GM21423 (cell line): Measurements from ENCODE around the gene ASB10.

ENCODE experiments used
- ATAC-seq: cut with Tn5 transposase; IDR thresholded peaks from one replicate; pipeline ENCODE4 v1.9.1; 2021; ENCODE audit warnings: mild to moderate bottlenecking, moderate library complexity; ENCODE audit not compliant: unreplicated experiment

ASB10 gene

GRCh38 chr7:151211155-151211772 is 24.2 kb upstream of the ASB10 start:
- ATAC-seq, result no peak

- ATAC-seq, result no peak
Measured at GRCh38 chr7:151210087-151210854, 23.2 kb upstream of the ASB10 start, which contains the start of gene H2BK1. H2BK1 (minus strand) TSS chr7:151210488; CDS start chr7:151210318, 170 bp downstream.

GRCh38 chr7:151209588-151209987 is 22.5 kb upstream of the ASB10 start:
- ATAC-seq, result no peak

- ATAC-seq, result no peak
Measured at GRCh38 chr7:151208253-151208862, 21.3 kb upstream of the ASB10 start.

- ATAC-seq, result no peak
Measured at GRCh38 chr7:151207804-151208203, 20.8 kb upstream of the ASB10 start.

- ATAC-seq, result no peak
Measured at GRCh38 chr7:151207315-151207714, 20.3 kb upstream of the ASB10 start.

- no peak for ATAC-seq
Measured at GRCh38 chr7:151206914-151207313, 19.9 kb upstream of the ASB10 start.

GRCh38 chr7:151205730-151206129 is 18.7 kb upstream of the ASB10 start:
- ATAC-seq, result no peak

GRCh38 chr7:151204383-151205032 is 17.5 kb upstream of the ASB10 start:
- ATAC-seq, result no peak

- ATAC-seq, result no peak
Measured at GRCh38 chr7:151202836-151203235, 15.8 kb upstream of the ASB10 start.

GRCh38 chr7:151201751-151202150 is 14.7 kb upstream of the ASB10 start:
- no peak for ATAC-seq

GRCh38 chr7:151201344-151201743 is 14.3 kb upstream of the ASB10 start:
- no peak for ATAC-seq

GRCh38 chr7:151198945-151199848 is 12.1 kb upstream of the ASB10 start:
- no peak for ATAC-seq

GRCh38 chr7:151197932-151198331 is 10.9 kb upstream of the ASB10 start:
- ATAC-seq, result no peak

- no peak for ATAC-seq
Measured at GRCh38 chr7:151195616-151196450, 8.8 kb upstream of the ASB10 start.

- no peak for ATAC-seq
Measured at GRCh38 chr7:151194188-151194587, 7.1 kb upstream of the ASB10 start.

GRCh38 chr7:151193203-151193978 is 6.3 kb upstream of the ASB10 start:
- ATAC-seq, result no peak

- no peak for ATAC-seq
Measured at GRCh38 chr7:151192002-151192539, 5.0 kb upstream of the ASB10 start.

GRCh38 chr7:151191544-151191943 is 4.5 kb upstream of the ASB10 start:
- no peak for ATAC-seq
